Ramos (cell line): ENCODE measurements around the gene IDUA.

ENCODE experiments used
- in situ Hi-C: fragments of 300-500 bp; cut with MboI; formaldehyde crosslinking; loops from one replicate; pipeline ENCODE4 v1.14.3; 2022; ENCODE audit warnings: low sequenced_read_pairs; ENCODE audit not compliant: unreplicated experiment

The IDUA gene

DNA sequence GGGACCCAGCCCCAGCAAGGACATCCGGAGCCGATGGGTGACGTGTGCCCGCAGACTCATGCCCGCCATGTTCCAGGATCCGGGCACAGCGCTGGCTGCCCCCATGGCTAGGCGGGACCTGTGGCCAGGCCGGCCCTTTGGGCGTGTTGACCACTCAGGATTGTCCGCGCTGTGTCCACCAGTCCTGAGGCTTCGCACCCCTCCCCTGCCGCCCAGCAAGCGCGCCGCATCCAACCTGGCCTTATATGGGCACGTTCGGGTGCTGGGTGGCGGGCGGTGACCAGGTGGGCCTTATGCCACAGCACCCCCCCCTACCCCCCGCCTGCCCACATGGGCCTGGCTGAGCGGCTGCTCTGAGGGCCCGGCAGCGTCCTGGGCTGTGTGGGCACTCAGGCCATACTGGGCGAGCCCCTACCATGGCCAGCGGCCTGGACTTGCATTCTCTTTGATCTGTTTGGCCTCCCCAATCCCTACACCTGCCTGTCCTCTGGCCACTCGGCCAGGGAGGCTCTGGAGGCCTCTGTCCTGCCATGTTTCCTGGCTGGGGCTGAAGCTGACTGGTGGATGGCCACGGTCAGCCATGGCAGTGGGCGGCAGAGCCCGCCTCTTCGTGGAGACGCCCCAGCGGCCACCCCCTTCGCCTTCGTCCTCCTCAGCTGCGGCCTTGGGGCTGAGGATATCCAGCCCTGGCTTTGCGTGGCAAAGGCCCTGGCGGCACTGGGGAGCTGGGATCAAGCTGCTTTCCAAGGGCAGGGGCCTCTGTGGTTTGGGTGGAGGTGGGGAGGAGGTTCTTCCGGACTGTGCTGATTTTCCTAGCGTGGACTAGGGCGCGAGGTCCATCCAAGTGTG lies 26.6 kb downstream of the IDUA start:
- in situ Hi-C loops, result no loop called here

DNA sequence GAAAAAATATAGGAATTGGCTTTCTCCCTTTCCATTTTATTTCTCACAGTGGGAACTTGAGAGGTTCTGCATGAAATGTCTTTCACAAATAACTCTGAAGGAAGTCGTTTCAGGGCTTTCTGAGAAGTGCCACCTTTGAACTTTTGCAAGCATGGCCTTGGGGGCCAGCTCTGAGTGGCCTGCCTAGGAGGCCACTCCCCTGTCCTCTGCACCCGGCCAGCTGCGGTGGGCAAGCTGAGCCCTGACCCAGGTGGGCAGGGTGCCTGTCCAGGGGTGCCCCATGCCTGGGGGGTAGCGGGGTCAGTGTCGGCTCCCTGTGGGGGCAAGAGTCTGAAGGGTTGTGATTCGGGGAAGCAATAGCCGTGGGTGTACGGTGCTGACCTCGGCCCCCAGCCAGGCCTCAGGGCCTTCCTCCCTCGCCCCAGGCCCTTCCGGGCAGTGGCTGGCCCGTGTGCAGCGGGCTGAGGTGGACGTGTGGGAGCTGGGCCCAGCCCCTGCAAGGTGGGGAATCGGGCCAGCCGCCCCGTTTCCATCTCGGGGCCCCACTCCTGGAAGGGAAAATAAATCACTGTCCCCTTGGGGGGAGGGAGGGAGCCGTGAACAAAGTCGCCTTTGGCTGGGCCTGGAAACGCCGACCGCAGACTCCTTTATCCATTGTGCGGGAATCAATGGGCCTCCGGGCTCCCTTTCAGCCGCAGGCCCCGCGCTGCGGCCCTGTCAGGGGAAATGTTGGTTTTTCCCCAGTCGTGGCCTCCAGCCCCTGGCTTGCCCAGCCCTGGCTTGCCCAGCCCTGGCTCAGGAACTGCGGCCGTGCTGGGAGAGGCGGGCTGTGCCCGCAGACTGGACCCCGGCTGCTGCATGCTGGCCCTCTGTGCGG lies 27.7 kb downstream of the IDUA start:
- in situ Hi-C loops, result no loop called here

DNA sequence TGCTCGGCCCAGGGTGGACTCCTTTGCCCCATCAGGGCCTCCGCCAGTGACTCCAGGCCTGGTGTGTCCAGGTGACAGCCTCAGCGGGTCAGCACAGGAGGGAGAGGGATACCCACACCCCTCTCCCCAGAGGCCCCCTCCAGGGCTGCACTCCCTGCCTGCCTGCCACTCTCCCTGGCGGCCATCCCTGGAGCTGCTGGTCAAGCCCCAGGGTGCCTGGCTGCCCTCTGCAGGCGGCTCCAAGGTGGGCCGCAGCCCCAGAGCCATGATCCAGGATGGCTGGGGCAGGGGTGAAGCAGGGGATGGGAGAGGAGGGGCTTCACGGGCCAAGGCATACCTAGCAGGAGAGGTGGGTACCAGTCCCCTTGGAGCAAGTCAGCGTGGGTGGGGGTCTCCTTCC lies 28.3 kb downstream of the IDUA start:
- in situ Hi-C loops, result no loop called here

GRCh38 chr4:1015746-1016145 lies 28.9 kb downstream of the IDUA start:
- in situ Hi-C loops, result no loop called here

GRCh38 chr4:1017211-1017610 lies 30.4 kb downstream of the IDUA start:
- in situ Hi-C loops, result no loop called here

GRCh38 chr4:1017706-1018105 lies 30.9 kb downstream of the IDUA start:
- in situ Hi-C loops, result no loop called here

DNA sequence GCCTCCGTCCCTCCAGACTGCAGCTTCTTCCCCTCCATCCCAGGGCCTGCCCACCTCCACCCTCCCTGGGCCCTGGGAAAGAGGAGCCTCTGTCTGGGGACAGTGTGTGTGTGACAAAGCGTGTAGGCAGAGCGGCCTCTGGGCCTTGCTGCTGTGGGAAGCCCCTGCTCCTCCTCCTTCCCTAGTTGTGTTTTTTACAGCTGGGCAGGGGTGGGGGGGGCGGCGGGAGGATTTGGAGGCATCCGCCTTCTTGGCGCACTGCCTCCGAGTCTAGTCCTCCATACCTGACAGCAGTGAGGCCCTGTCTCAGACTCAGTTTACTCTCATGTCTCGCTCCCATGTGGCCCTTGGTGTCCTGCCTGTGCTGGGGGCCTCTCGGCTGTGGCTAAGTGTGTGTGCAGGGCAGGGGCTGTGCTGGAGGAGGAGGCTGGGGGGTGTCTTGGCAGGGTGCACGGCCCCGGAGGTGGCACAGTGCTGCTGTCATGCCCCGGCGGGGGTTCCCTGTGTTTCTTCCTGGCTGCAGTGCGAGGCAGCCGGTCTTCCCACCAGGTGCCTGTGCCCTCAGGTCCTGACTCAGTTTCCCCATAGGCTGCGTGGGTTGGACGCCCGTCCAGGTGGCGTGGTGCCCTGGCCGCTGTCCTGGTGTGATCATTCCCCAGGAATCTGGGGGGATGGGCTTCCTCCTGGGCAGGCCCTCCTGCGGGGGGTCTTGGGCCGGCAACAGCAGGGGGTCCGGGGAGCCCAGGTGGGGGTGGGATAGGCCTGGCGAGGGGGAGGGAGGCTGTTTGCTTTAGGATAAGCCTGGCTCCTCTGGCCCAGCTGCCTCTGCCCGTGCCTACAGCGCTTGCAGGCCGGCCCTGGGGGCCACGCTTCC lies 31.5 kb downstream of the IDUA start:
- in situ Hi-C loops, result no loop called here

DNA sequence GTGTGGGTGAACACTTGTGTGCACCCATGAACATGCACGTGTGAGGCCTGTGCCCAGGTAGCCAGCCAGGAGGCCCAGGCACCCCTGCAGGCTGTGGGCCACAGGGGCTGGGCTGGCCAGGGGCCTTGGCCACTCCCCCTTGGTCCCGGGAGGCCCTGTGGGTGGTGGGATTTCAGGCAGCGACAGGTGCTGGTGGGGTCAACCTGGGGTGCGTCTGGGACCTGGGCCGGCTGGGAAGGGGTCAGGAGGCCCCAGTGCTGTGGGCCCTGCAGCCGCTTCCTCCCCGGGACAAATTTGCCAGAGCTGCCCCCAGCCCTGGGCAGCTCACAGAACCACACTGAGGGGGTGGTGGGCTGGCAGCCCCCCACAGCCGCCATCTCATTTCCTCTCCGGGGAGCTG lies 32.5 kb downstream of the IDUA start:
- in situ Hi-C loops, result no loop called here

- in situ Hi-C loops, result no loop called here
Measured at GRCh38 chr4:1019729-1020470, 33.1 kb downstream of the IDUA start.

DNA sequence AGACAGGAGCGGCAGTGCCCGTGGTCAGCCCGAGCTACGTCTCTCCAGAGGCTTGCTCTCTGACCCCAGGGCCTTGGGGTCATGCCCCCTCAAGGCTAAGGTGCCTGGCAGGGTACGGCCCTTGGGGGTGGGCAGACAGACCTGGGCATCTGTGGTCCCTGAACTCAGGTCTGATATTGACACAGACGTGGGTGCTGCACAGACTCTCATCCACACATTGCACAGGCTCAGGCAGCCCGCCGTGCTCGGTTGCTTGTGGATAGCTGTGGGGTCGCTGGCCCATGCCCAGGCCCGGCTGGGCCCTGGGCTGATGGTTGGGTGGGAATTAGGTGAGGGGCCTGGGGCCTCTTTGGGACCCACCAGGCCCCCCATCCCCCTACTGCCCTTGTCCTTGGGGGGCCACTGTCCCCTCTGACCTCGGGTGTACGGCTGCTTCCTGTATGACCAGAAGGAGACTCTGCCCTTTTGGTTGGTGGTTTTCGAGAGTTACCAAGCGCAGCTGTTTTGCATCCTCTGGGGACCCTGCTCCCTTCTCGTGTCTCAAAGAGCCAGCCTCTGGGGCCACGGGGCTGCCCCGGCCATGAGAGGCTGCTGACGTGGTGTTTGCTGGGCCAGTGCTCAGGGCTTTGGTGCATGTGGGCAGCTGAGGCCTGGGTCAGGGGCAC lies 34.7 kb downstream of the IDUA start:
- in situ Hi-C loops, result no loop called here

GRCh38 chr4:1022051-1022738 lies 35.4 kb downstream of the IDUA start:
- in situ Hi-C loops, result no loop called here

GRCh38 chr4:1022739-1023066 lies 35.9 kb downstream of the IDUA start:
- in situ Hi-C loops, result no loop called here

DNA sequence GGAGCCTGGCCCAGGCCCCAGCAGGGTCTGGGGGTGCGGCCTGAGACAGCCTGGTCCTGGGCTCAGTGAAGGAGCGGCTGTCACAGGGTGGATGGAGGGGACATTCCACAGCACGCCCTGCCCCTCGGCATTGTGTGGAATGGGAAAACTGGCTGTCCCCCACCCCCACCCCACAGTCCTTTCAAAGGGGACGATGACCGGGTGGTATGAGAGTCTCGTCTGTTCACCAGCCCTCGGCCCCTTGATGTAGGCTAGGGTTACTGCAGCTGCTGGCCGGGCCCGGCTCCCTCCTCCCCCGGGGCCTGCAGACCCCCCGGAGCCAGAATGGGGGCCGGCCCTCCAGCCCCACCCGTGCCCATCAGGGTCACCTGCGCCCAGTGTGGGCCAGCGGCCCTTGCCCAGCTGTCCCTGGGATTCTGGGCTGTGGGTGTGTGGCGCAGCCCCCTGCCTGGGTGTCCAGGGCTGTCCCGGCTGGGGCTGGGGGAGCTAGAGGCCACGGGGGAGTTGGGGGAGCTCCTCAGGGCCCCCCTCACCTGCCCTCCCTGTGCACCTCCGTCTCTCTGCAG lies 36.3 kb downstream of the IDUA start:
- in situ Hi-C loops, result no loop called here

DNA sequence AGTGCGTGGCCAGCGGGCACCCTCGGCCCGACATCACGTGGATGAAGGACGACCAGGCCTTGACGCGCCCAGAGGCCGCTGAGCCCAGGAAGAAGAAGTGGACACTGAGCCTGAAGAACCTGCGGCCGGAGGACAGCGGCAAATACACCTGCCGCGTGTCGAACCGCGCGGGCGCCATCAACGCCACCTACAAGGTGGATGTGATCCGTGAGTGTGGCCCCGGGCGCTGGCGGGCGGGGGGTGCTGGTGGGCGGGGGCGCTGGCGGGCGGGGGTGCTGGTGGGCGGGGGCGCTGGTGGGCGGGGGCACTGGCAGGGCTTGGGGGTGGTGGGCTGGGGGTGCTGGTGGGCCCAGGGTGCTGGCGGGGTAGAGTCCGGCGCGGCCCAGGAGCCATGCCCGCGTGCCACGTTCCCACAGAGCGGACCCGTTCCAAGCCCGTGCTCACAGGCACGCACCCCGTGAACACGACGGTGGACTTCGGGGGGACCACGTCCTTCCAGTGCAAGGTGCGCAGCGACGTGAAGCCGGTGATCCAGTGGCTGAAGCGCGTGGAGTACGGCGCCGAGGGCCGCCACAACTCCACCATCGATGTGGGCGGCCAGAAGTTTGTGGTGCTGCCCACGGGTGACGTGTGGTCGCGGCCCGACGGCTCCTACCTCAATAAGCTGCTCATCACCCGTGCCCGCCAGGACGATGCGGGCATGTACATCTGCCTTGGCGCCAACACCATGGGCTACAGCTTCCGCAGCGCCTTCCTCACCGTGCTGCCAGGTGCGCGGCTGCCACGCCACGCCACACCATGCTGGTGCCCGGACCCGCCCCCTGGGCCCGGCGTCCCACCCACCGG lies 37.3 kb downstream of the IDUA start:
- in situ Hi-C loops, result no loop called here

- in situ Hi-C loops, result no loop called here
Measured at GRCh38 chr4:1024882-1025545, 38.2 kb downstream of the IDUA start.

- in situ Hi-C loops, result no loop called here
Measured at GRCh38 chr4:1026115-1026514, 39.3 kb downstream of the IDUA start.
